ENCODE measurements around the gene VWCE. TPM values are rescaled to one million over a fixed set of nuclear protein-coding genes. Genes with fewer than 3 reads are reported as not detected.

The VWCE gene
- polyA plus RNA-seq, 1 donor (not counting 4 experiments of a cell fraction or from before 2014, with no cell fraction given): 0.30 TPM

DNA sequence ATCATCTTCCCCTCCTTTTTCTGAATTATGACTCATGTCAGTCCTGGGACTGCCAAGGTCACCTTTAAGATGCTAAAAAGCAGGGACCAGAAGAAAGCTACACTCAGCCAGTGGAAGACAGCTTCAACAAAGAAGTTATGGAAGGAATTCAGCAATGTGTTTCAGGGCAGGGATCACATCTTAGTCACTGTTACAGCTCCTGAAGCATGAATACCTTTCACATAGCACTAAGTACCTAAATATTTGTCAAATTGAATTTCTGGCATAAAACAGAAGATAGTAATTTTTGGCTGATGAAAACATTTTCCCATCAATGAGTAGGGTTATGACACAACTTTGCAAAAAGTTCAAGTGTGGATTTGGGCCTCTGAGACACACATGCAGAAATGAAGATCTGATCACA, 32.6 kb upstream of the VWCE start:
- no peak overlapping the region for H3K4me2 ChIP-seq (ENCODE audit: control insufficient read depth, extremely low read depth, insufficient read depth, low read depth, low read length)
- no peak overlapping the region for H3K27ac ChIP-seq (ENCODE audit: control insufficient read depth, insufficient read depth, low read length)
- H3K9me3 ChIP-seq (ENCODE audit: control insufficient read depth, low read depth, low read length): no peaks in the 10 kb centered on the region
- no peak overlapping the region for H2AFZ ChIP-seq (ENCODE audit: control insufficient read depth, low read length)
- no peak for TF ChIP-seq EZH2 (IDR thresholded peaks at IDR 0.05; ENCODE audit: low read length)
- DNase-seq (ENCODE audit: low read depth, low spot score) (no peak), FAIRE-seq (no peak)
- no peak overlapping the region for H3K9ac ChIP-seq (ENCODE audit: control insufficient read depth, extremely low read depth, insufficient read depth, low read length)
- H4K20me1 ChIP-seq (ENCODE audit: control insufficient read depth, extremely low read depth, insufficient read depth, low read length): peaks cover 8% of the 10 kb centered on the region
- H3K27me3 ChIP-seq (ENCODE audit: control insufficient read depth, extremely low read depth, insufficient read depth, low read length): no peaks in the 10 kb centered on the region
- H3K9me1 ChIP-seq (ENCODE audit: control insufficient read depth, extremely low read depth, insufficient read depth, low read length): peaks cover 4% of the 10 kb centered on the region
- H3K4me3 ChIP-seq (ENCODE audit: control insufficient read depth in 2 of 3, extremely low read depth in 1 of 3, insufficient read depth in 2 of 3, low read depth in 1 of 3, low read length in 3 of 3): no peak overlapping the region
- H3K79me2 ChIP-seq (ENCODE audit: control insufficient read depth, insufficient read depth, low read length): peaks cover 67% of the 10 kb centered on the region
- H3K4me1 ChIP-seq (ENCODE audit: control insufficient read depth, extremely low read depth, insufficient read depth, low read length): peaks cover 34% of the 10 kb centered on the region
- H3K36me3 ChIP-seq (ENCODE audit: control insufficient read depth in 2 of 2, extremely low read depth in 1 of 2, insufficient read depth in 2 of 2, low read length in 2 of 2): peaks cover 26 to 50% of the 10 kb centered on the region in 2 experiments
- dilution Hi-C loops (cut with MboI; ENCODE audit: extremely low pct_ligation_motif_present, low sequenced_read_pairs): no loop called here

DNA sequence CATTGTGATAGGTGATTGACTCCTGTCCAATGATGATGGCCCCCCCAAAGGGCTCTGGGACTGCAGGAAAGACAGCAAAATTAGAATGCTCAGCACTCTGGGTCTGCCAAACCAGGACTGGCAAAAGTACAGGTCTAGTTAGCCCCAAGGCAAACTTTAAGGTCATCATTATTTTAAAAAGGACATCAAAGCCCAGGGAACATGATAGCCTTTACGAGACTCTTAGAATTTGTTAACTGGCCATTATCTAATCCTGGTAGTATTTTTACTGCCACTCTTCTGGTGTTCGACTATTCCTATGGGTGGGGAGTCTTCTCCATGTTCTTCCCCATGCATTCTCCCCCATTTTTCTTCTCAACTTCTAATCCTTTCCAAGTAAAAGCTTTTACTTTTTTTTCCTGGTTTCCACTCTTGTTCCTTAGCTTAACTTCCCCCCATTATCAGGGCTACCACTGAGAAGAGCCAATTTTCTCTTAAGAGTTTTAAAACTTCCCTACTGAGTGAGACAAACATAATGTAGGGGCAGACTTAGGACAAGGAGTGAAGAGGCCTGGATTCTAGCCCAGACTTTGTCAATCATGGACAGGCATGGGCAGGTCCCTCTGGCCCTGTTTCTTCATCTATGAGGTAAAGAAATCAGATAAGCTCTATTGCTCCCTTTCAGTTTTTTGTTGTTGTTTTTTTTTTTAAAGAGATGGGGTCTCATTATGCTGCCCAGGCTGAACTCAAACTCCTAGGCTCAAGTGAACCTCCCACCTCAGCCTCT, 30.7 kb upstream of the VWCE start:
- Histone ChIP-seq H3K9ac (ENCODE audit: control insufficient read depth, extremely low read depth, insufficient read depth, low read length) (peak overlapping the region; percentile 19), H3K4me2 (ENCODE audit: control insufficient read depth, extremely low read depth, insufficient read depth, low read depth, low read length) (no peak overlapping the region), H3K9me3 (ENCODE audit: control insufficient read depth, low read depth, low read length) (no peaks in the 10 kb centered on the region), H3K79me2 (ENCODE audit: control insufficient read depth, insufficient read depth, low read length) (peaks cover 49% of the 10 kb centered on the region), H4K20me1 (ENCODE audit: control insufficient read depth, extremely low read depth, insufficient read depth, low read length) (peaks cover 5% of the 10 kb centered on the region), H2AFZ (ENCODE audit: control insufficient read depth, low read length) (no peak overlapping the region), H3K4me3 (ENCODE audit: control insufficient read depth in 2 of 3, extremely low read depth in 1 of 3, insufficient read depth in 2 of 3, low read depth in 1 of 3, low read length in 3 of 3) (no peak overlapping the region), H3K27ac (ENCODE audit: control insufficient read depth, insufficient read depth, low read length) (no peak overlapping the region), H3K36me3 (ENCODE audit: control insufficient read depth in 2 of 2, extremely low read depth in 1 of 2, insufficient read depth in 2 of 2, low read length in 2 of 2) (peaks cover 39 to 61% of the 10 kb centered on the region in 2 experiments), H3K9me1 (ENCODE audit: control insufficient read depth, extremely low read depth, insufficient read depth, low read length) (peaks cover 4% of the 10 kb centered on the region), H3K4me1 (ENCODE audit: control insufficient read depth, extremely low read depth, insufficient read depth, low read length) (peaks cover 23% of the 10 kb centered on the region), H3K27me3 (ENCODE audit: control insufficient read depth, extremely low read depth, insufficient read depth, low read length) (no peaks in the 10 kb centered on the region)
- DNase-seq (ENCODE audit: low read depth, low spot score): no peak
- FAIRE-seq: peak; percentile 59
- dilution Hi-C loops (cut with MboI; ENCODE audit: extremely low pct_ligation_motif_present, low sequenced_read_pairs): no loop called here
- TF ChIP-seq EZH2 (IDR thresholded peaks at IDR 0.05; ENCODE audit: low read length): no peak
- TF ChIP-seq, protein P1, sequence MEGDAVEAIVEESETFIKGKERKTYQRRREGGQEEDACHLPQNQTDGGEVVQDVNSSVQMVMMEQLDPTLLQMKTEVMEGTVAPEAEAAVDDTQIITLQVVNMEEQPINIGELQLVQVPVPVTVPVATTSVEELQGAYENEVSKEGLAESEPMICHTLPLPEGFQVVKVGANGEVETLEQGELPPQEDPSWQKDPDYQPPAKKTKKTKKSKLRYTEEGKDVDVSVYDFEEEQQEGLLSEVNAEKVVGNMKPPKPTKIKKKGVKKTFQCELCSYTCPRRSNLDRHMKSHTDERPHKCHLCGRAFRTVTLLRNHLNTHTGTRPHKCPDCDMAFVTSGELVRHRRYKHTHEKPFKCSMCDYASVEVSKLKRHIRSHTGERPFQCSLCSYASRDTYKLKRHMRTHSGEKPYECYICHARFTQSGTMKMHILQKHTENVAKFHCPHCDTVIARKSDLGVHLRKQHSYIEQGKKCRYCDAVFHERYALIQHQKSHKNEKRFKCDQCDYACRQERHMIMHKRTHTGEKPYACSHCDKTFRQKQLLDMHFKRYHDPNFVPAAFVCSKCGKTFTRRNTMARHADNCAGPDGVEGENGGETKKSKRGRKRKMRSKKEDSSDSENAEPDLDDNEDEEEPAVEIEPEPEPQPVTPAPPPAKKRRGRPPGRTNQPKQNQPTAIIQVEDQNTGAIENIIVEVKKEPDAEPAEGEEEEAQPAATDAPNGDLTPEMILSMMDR (optimal IDR thresholded peaks at IDR 0.05 in 1 of 3, IDR thresholded peaks at IDR 0.05 in 1 of 3, conservative IDR thresholded peaks at IDR 0.05 in 1 of 3; ENCODE audit: extremely low read depth in 1 of 3, insufficient read depth in 2 of 3, low read length in 3 of 3): no peak

All from keratinocyte (primary cell).